HEK293 (cell line): ENCODE data around the gene SOS2.

Experiments
- MZF1 ChIP-seq: fragments of 450-650 bp; formaldehyde crosslinking; IDR thresholded peaks from 2 replicates; pipeline ENCODE4 v1.5.1; 2017; ENCODE audit warnings: missing biosample characterization, missing genetic modification characterization, borderline replicate concordance
- YY2 ChIP-seq: fragments of 450-650 bp; formaldehyde crosslinking; IDR thresholded peaks from 2 replicates; pipeline ENCODE4 v1.5.1; 2016; ENCODE audit warnings: missing biosample characterization, missing genetic modification characterization
- ZFP69B ChIP-seq: fragments of 450-650 bp; formaldehyde crosslinking; IDR thresholded peaks from 2 replicates; pipeline ENCODE4 v1.5.1; 2016; ENCODE audit warnings: missing biosample characterization, missing genetic modification characterization
- ZNF112 ChIP-seq: fragments of 450-650 bp; formaldehyde crosslinking; IDR thresholded peaks from 2 replicates; pipeline ENCODE4 v1.5.0; 2017; ENCODE audit warnings: missing biosample characterization, missing genetic modification characterization
- ZNF311 ChIP-seq: fragments of 450-650 bp; formaldehyde crosslinking; IDR thresholded peaks from 2 replicates; pipeline ENCODE4 v1.5.1; 2017; ENCODE audit warnings: missing biosample characterization, missing genetic modification characterization, borderline replicate concordance
- ZNF423 ChIP-seq: fragments of 450-650 bp; formaldehyde crosslinking; IDR thresholded peaks from 2 replicates; pipeline ENCODE4 v1.5.1; 2016; ENCODE audit warnings: missing biosample characterization, missing genetic modification characterization
- ZNF426 ChIP-seq: fragments of 450-650 bp; formaldehyde crosslinking; IDR thresholded peaks from 2 replicates; pipeline ENCODE4 v1.5.1; 2017; ENCODE audit warnings: missing biosample characterization, missing genetic modification characterization, mild to moderate bottlenecking, inconsistent platforms, moderate library complexity
- ZNF585B ChIP-seq: fragments of 450-650 bp; formaldehyde crosslinking; IDR thresholded peaks from 2 replicates; pipeline ENCODE4 v1.5.1; 2016; ENCODE audit warnings: missing biosample characterization, missing genetic modification characterization
- TF ChIP-seq, protein P1 (sequence below): fragments of 450-650 bp; formaldehyde crosslinking; IDR thresholded peaks from 2 replicates; pipeline ENCODE4 v1.5.1; 2016; ENCODE audit warnings: missing biosample characterization, missing genetic modification characterization
- TF ChIP-seq, protein P2 (sequence below): fragments of 450-650 bp; formaldehyde crosslinking; IDR thresholded peaks from 2 replicates; pipeline ENCODE4 v1.5.1; 2016; ENCODE audit warnings: missing biosample characterization, missing genetic modification characterization
- TF ChIP-seq, protein P3 (sequence below): fragments of 450-650 bp; formaldehyde crosslinking; IDR thresholded peaks from 2 replicates; pipeline ENCODE4 v1.5.1; 2016; ENCODE audit warnings: missing biosample characterization, missing genetic modification characterization
- TF ChIP-seq, protein P4 (sequence below): fragments of 450-650 bp; formaldehyde crosslinking; IDR thresholded peaks from 2 replicates; pipeline ENCODE4 v1.5.1; 2016; ENCODE audit warnings: missing biosample characterization, missing genetic modification characterization
- TF ChIP-seq, protein P5 (sequence below): fragments of 450-650 bp; formaldehyde crosslinking; IDR thresholded peaks from 2 replicates; pipeline ENCODE4 v1.5.1; 2017; ENCODE audit warnings: missing biosample characterization, missing genetic modification characterization

DNA sequence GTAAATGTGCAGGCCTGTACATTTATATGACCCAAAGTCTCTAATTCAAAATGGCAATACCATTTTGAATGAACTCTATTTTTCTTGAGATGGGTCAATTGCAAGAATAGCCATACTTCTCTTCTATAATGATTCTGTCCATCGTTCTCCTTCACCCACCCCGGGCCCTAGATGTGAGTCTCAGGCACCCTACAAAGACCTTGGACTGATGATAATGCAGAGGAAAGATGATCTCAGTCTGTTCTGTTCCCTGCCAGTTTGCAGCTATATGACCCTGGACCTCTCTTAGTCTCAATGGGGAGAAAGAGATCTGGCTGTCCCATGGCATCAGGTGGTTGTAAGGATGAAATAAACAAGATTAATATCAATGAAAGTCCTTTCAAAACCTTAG, 145.1 kb downstream of the SOS2 start:
- TF ChIP-seq YY2 (tag by site-specific recombination), result no peak
- TF ChIP-seq, protein P1, sequence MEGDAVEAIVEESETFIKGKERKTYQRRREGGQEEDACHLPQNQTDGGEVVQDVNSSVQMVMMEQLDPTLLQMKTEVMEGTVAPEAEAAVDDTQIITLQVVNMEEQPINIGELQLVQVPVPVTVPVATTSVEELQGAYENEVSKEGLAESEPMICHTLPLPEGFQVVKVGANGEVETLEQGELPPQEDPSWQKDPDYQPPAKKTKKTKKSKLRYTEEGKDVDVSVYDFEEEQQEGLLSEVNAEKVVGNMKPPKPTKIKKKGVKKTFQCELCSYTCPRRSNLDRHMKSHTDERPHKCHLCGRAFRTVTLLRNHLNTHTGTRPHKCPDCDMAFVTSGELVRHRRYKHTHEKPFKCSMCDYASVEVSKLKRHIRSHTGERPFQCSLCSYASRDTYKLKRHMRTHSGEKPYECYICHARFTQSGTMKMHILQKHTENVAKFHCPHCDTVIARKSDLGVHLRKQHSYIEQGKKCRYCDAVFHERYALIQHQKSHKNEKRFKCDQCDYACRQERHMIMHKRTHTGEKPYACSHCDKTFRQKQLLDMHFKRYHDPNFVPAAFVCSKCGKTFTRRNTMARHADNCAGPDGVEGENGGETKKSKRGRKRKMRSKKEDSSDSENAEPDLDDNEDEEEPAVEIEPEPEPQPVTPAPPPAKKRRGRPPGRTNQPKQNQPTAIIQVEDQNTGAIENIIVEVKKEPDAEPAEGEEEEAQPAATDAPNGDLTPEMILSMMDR (tag by site-specific recombination), result no peak
- TF ChIP-seq MZF1 (tag by site-specific recombination), result no peak
- TF ChIP-seq, protein P2, sequence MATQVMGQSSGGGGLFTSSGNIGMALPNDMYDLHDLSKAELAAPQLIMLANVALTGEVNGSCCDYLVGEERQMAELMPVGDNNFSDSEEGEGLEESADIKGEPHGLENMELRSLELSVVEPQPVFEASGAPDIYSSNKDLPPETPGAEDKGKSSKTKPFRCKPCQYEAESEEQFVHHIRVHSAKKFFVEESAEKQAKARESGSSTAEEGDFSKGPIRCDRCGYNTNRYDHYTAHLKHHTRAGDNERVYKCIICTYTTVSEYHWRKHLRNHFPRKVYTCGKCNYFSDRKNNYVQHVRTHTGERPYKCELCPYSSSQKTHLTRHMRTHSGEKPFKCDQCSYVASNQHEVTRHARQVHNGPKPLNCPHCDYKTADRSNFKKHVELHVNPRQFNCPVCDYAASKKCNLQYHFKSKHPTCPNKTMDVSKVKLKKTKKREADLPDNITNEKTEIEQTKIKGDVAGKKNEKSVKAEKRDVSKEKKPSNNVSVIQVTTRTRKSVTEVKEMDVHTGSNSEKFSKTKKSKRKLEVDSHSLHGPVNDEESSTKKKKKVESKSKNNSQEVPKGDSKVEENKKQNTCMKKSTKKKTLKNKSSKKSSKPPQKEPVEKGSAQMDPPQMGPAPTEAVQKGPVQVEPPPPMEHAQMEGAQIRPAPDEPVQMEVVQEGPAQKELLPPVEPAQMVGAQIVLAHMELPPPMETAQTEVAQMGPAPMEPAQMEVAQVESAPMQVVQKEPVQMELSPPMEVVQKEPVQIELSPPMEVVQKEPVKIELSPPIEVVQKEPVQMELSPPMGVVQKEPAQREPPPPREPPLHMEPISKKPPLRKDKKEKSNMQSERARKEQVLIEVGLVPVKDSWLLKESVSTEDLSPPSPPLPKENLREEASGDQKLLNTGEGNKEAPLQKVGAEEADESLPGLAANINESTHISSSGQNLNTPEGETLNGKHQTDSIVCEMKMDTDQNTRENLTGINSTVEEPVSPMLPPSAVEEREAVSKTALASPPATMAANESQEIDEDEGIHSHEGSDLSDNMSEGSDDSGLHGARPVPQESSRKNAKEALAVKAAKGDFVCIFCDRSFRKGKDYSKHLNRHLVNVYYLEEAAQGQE, result no peak
- TF ChIP-seq ZFP69B (tag by site-specific recombination), result no peak
- no peak for TF ChIP-seq ZNF311 (tag by site-specific recombination)
- TF ChIP-seq, protein P3, sequence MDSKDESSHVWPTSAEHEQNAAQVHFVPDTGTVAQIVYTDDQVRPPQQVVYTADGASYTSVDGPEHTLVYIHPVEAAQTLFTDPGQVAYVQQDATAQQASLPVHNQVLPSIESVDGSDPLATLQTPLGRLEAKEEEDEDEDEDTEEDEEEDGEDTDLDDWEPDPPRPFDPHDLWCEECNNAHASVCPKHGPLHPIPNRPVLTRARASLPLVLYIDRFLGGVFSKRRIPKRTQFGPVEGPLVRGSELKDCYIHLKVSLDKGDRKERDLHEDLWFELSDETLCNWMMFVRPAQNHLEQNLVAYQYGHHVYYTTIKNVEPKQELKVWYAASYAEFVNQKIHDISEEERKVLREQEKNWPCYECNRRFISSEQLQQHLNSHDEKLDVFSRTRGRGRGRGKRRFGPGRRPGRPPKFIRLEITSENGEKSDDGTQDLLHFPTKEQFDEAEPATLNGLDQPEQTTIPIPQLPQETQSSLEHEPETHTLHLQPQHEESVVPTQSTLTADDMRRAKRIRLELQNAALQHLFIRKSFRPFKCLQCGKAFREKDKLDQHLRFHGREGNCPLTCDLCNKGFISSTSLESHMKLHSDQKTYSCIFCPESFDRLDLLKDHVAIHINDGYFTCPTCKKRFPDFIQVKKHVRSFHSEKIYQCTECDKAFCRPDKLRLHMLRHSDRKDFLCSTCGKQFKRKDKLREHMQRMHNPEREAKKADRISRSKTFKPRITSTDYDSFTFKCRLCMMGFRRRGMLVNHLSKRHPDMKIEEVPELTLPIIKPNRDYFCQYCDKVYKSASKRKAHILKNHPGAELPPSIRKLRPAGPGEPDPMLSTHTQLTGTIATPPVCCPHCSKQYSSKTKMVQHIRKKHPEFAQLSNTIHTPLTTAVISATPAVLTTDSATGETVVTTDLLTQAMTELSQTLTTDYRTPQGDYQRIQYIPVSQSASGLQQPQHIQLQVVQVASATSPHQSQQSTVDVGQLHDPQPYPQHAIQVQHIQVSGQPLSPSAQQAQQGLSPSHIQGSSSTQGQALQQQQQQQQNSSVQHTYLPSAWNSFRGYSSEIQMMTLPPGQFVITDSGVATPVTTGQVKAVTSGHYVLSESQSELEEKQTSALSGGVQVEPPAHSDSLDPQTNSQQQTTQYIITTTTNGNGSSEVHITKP (tag by site-specific recombination), result no peak
- no peak for TF ChIP-seq ZNF423
- TF ChIP-seq ZNF426 (tag by site-specific recombination), result no peak
- TF ChIP-seq ZNF585B (tag by site-specific recombination), result no peak
- TF ChIP-seq ZNF112 (tag by site-specific recombination), result no peak
- TF ChIP-seq, protein P4, sequence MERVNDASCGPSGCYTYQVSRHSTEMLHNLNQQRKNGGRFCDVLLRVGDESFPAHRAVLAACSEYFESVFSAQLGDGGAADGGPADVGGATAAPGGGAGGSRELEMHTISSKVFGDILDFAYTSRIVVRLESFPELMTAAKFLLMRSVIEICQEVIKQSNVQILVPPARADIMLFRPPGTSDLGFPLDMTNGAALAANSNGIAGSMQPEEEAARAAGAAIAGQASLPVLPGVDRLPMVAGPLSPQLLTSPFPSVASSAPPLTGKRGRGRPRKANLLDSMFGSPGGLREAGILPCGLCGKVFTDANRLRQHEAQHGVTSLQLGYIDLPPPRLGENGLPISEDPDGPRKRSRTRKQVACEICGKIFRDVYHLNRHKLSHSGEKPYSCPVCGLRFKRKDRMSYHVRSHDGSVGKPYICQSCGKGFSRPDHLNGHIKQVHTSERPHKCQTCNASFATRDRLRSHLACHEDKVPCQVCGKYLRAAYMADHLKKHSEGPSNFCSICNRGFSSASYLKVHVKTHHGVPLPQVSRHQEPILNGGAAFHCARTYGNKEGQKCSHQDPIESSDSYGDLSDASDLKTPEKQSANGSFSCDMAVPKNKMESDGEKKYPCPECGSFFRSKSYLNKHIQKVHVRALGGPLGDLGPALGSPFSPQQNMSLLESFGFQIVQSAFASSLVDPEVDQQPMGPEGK, result no peak
- TF ChIP-seq, protein P5, sequence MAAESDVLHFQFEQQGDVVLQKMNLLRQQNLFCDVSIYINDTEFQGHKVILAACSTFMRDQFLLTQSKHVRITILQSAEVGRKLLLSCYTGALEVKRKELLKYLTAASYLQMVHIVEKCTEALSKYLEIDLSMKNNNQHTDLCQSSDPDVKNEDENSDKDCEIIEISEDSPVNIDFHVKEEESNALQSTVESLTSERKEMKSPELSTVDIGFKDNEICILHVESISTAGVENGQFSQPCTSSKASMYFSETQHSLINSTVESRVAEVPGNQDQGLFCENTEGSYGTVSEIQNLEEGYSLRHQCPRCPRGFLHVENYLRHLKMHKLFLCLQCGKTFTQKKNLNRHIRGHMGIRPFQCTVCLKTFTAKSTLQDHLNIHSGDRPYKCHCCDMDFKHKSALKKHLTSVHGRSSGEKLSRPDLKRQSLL (tag by site-specific recombination), result no peak
